A549 (cell line): ENCODE data around the gene ELL. TPM values are rescaled to one million over a fixed set of nuclear protein-coding genes. Genes with fewer than 3 reads are reported as not detected.

Source experiments
- ATAC-seq, 2 experiments: fragments of 200-7000 bp in 1 of 2; fragments of >200 bp in 1 of 2; cut with Nextera tagmentation in 1 of 2; cut with Tn5 transposase in 1 of 2; 3 replicates each; pipeline versions ENCODE4 v1.8.0 to v1.9.1; 2018 to 2020; ENCODE audit warnings: mild to moderate bottlenecking in 1 of 2, moderate library complexity in 1 of 2
- CTCF ChIA-PET: fragments of 300-600 bp; sonication (Branson Sonifier 250); formaldehyde crosslinking; extraction: SDS; loops from one replicate; lab custom pipeline; 2021; ENCODE audit warnings: antibody characterized with exemption, inconsistent platforms; lab: Yijun Ruan, JAX
- POLR2A ChIA-PET: fragments of 350-600 bp; formaldehyde crosslinking; extraction: SDS; loops from one replicate; lab custom pipeline; 2021; ENCODE audit warnings: antibody characterized with exemption, inconsistent platforms; lab: Yijun Ruan, JAX
- DNase-seq, 2 experiments: peaks; one replicate each; pipeline versions ENCODE4 v3.0.0 to v3.0.0-alpha.2; 2011 to 2016; ENCODE audit warnings: low read depth in 1 of 2, low spot score in 1 of 2
- FAIRE-seq: peaks from 2 replicates; lab custom pipeline; 2011; peaks lifted over from hg19 to GRCh38; lab: Jason Lieb, UNC
- H3K27ac ChIP-seq, 2 experiments: fragments of >200 bp; sonication (Bioruptor Twin); formaldehyde crosslinking; 3 replicates each; pipeline ENCODE4 v1.5.1; 2016 to 2017
- H3K4me1 ChIP-seq: fragments of >200 bp; sonication (Bioruptor Twin); formaldehyde crosslinking; 3 replicates; pipeline ENCODE4 v1.6.1; 2016
- H3K4me2 ChIP-seq: fragments of >200 bp; sonication (Bioruptor Twin); formaldehyde crosslinking; 3 replicates; pipeline ENCODE4 v1.6.1; 2016
- H3K4me3 ChIP-seq: fragments of >200 bp; sonication (Bioruptor Twin); formaldehyde crosslinking; 3 replicates; pipeline ENCODE4 v1.5.1; 2016
- H3K9me3 ChIP-seq: fragments of >200 bp; sonication (Bioruptor Twin); formaldehyde crosslinking; 3 replicates; pipeline ENCODE4 v1.6.1; 2016
- BHLHE40 ChIP-seq: IDR thresholded peaks from 2 replicates; pipeline ENCODE4 v1.6.1; 2012; ENCODE audit warnings: low read depth, low read length, inconsistent platforms
- CTCF ChIP-seq: fragments of >200 bp; sonication (Bioruptor Twin); formaldehyde crosslinking; IDR thresholded peaks from 3 replicates; pipeline ENCODE4 v1.5.1; 2016
- E2F6 ChIP-seq: IDR thresholded peaks from 2 replicates; pipeline ENCODE4 v1.6.1; 2012; ENCODE audit warnings: low read depth, borderline replicate concordance
- FOSB ChIP-seq: fragments of 250-450 bp; sonication (Bioruptor Pico); IDR thresholded peaks from 2 replicates; pipeline ENCODE4 v1.5.0; 2020; ENCODE audit warnings: mild to moderate bottlenecking, moderate library complexity
- FOXS1 ChIP-seq: fragments of 250-450 bp; sonication (Bioruptor Pico); IDR thresholded peaks from 2 replicates; pipeline ENCODE4 v1.5.0; 2020; ENCODE audit warnings: mild to moderate bottlenecking, moderate library complexity
- HDAC2 ChIP-seq: fragments of 200-600 bp; sonication (generic); IDR thresholded peaks from 2 replicates; pipeline ENCODE4 v1.6.1; 2016
- HOXB13 ChIP-seq: fragments of 250-450 bp; sonication (Bioruptor Pico); IDR thresholded peaks from 2 replicates; pipeline ENCODE4 v1.5.0; 2020; ENCODE audit warnings: low read depth, mild to moderate bottlenecking, moderate library complexity
- HOXB5 ChIP-seq: fragments of 250-450 bp; sonication (Bioruptor Pico); IDR thresholded peaks from 2 replicates; pipeline ENCODE4 v1.5.0; 2020; ENCODE audit warnings: mild to moderate bottlenecking, moderate library complexity
- JUN ChIP-seq, 2 experiments: fragments of >200 bp; sonication (Bioruptor Twin); formaldehyde crosslinking; IDR thresholded peaks; 2 replicates in 1 of 2; 3 replicates in 1 of 2; pipeline ENCODE4 v1.6.1; 2016 to 2017
- JUNB ChIP-seq: fragments of >200 bp; sonication (Bioruptor Twin); formaldehyde crosslinking; IDR thresholded peaks from 2 replicates; pipeline ENCODE4 v1.6.1; 2016
- NFE2L2 ChIP-seq: fragments of 150-350 bp; conservative IDR thresholded peaks from 2 replicates; pipeline ENCODE4 v1.6.1; 2014; ENCODE audit warnings: low read length
- NR3C1 ChIP-seq: fragments of >200 bp; sonication (Bioruptor Twin); formaldehyde crosslinking; IDR thresholded peaks from 3 replicates; pipeline ENCODE4 v1.6.1; 2017
- PBX3 ChIP-seq: IDR thresholded peaks from 2 replicates; pipeline ENCODE4 v1.6.1; 2012
- PHF8 ChIP-seq: fragments of 200-600 bp; sonication (generic); IDR thresholded peaks from 2 replicates; pipeline ENCODE4 v1.6.1; 2016; ENCODE audit warnings: low read depth, mild to moderate bottlenecking, antibody characterized with exemption, moderate library complexity, borderline replicate concordance
- POLR2A ChIP-seq: IDR thresholded peaks from 2 replicates; pipeline ENCODE4 v1.6.1; 2012; ENCODE audit warnings: mild to moderate bottlenecking, low read length
- RCOR1 ChIP-seq: fragments of 150-350 bp; IDR thresholded peaks from 2 replicates; pipeline ENCODE4 v1.6.1; 2014; ENCODE audit warnings: antibody characterized with exemption, low read length, low read depth
- REST ChIP-seq: fragments of 200-600 bp; sonication (generic); IDR thresholded peaks from 2 replicates; pipeline ENCODE4 v1.6.1; 2016; ENCODE audit warnings: antibody characterized with exemption, mild to moderate bottlenecking, moderate library complexity
- RFX5 ChIP-seq: fragments of 450-650 bp; IDR thresholded peaks from 2 replicates; pipeline ENCODE4 v1.7.1; 2014; ENCODE audit warnings: antibody characterized with exemption, mild to moderate bottlenecking, moderate library complexity
- ZFP36 ChIP-seq: fragments of 450-650 bp; IDR thresholded peaks from 2 replicates; pipeline ENCODE4 v1.6.1; 2014; ENCODE audit warnings: borderline replicate concordance; ENCODE audit not compliant: partially characterized antibody
- WGBS: methylation state at CpG from one replicate; pipeline ENCODE4 v1.1.6; 2017; ENCODE audit errors: missing lambda C conversion rate; 5-methylcytosine and 5-hydroxymethylcytosine counted together
- polyA plus RNA-seq, 4 experiments: library from polyadenylated mRNA; depleted of rRNA in 3 of 4; stranded (reverse); fragments of >200 nt; fragmentation: RNase III in 1 of 4; extraction: RNeasy Plus Mini Kit Qiagen cat#74134 plus additional on column Dnase treatment in 1 of 4; gene quantifications; 2 replicates in 3 of 4; 3 replicates in 1 of 4; pipeline ENCODE4 v1.2.3, GENCODE V29; 2011 to 2017

The ELL gene
- polyA plus RNA-seq, 2 of the 4 experiments (the other 2 are of a cell fraction) = 1.6 to 3.6 TPM

- FAIRE-seq (no peak), DNase-seq (no peak)
- CTCF ChIA-PET = interaction anchor here (0.7 to 1.7 kb wide), 5 partner anchors 16 to 47 kb away, joined by 3 to 8 read pairs (median 4); partner anchors contain the start of gene SSBP4
These were observed 86.6 kb downstream of the ELL start for GRCh38 chr19:18435178-18435841.

GRCh38 chr19:18434411-18435175 is 87.3 kb downstream of the ELL start:
- Histone ChIP-seq H3K4me2 (no peak overlapping the region), H3K9me3 (no peaks in the 10 kb centered on the region), H3K4me3 (no peak overlapping the region), H3K27ac (no peak overlapping the region), H3K4me1 (peaks cover 23% of the 10 kb centered on the region)
- ATAC-seq (no peak), FAIRE-seq (no peak), DNase-seq (no peak)
- ChIA-PET POLR2A (no interaction called here), CTCF (interaction anchor here (0.7 to 1.7 kb wide), 7 partner anchors 15 to 154 kb away, joined by 3 to 8 read pairs (median 3); partner anchors contain the start of genes REX1BD and SSBP4)
- 93% methylated on average over 21 of the region's 21 CpGs for WGBS
- TF ChIP-seq NR3C1 = no peak
- no peak for TF ChIP-seq POLR2A
- TF ChIP-seq REST = no peak
- no peak for TF ChIP-seq HDAC2
- no peak for TF ChIP-seq JUNB
- TF ChIP-seq RCOR1 = no peak
- no peak for TF ChIP-seq HOXB13
- TF ChIP-seq FOSB (CRISPR knock-in tag) = no peak
- TF ChIP-seq NFE2L2 = no peak
- TF ChIP-seq JUN (IDR thresholded peaks at IDR 0.05) = no peak
- no peak for TF ChIP-seq ZFP36
- no peak for TF ChIP-seq BHLHE40
- no peak for TF ChIP-seq PBX3
- TF ChIP-seq FOXS1 (CRISPR knock-in tag) = no peak
- TF ChIP-seq HOXB5 = no peak
- no peak for TF ChIP-seq E2F6
- no peak for TF ChIP-seq RFX5

More at GRCh38 chr19:18435178-18435841, 86.6 kb downstream of the ELL start:
- POLR2A ChIA-PET = no interaction called here
- no peak for ATAC-seq
- Histone ChIP-seq H3K27ac (no peak overlapping the region), H3K4me3 (no peak overlapping the region), H3K4me2 (no peak overlapping the region), H3K4me1 (peaks cover 23% of the 10 kb centered on the region), H3K9me3 (no peaks in the 10 kb centered on the region)
- no peak for TF ChIP-seq CTCF
- TF ChIP-seq FOXS1 (CRISPR knock-in tag) = no peak
- TF ChIP-seq PHF8 = no peak
- TF ChIP-seq E2F6 = no peak
- WGBS = 92% methylated on average over 26 of the region's 49 CpGs
